Measurements from ENCODE around the gene NCK2. TPM values are rescaled to one million over a fixed set of nuclear protein-coding genes. Genes with fewer than 3 reads are reported as not detected.

The NCK2 gene
- total and polyA plus RNA-seq, 7 donors: 26.5 to 111 (median 40.1) TPM

DNA sequence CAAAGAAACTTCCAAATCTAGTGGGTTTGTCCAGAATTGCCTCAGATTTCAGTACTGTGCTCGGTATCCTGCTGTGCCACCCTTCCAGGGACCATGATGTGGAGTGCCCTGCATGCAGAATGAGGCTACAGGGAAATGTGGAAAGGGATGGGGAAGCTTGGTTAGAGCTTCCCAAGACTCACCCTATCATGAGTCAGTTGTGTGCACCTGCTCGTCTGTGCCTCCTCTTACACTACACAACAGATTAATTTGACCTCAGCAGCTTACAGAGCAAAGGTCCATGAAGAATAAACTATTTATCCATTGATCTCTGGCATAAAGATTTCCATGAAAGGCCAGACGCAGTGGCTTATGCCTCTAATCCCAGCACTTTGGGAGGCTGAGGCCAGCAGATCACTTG lies 21.3 kb upstream of the NCK2 start:
- no peak overlapping the region for H3K4me3 ChIP-seq
- WGBS, 3 donors: 55 to 84% (median 82%) methylated on average over 3 of the region's 3 CpGs
- H3K36me3 ChIP-seq (ENCODE audit: insufficient read depth in 1 of 2, low read depth in 1 of 2): no peaks in the 10 kb centered on the region
- H3K27ac ChIP-seq: no peak overlapping the region
- DNase-seq (no peak), ATAC-seq (no peak)
- peaks cover 4% of the 10 kb centered on the region for H3K9me3 ChIP-seq
- intact Hi-C loops (cut with DNase I): no loop called here
- H3K27me3 ChIP-seq (ENCODE audit: insufficient read depth in 3 of 3, low read length in 2 of 3): no peaks in the 10 kb centered on the region
- TF ChIP-seq, protein P1, sequence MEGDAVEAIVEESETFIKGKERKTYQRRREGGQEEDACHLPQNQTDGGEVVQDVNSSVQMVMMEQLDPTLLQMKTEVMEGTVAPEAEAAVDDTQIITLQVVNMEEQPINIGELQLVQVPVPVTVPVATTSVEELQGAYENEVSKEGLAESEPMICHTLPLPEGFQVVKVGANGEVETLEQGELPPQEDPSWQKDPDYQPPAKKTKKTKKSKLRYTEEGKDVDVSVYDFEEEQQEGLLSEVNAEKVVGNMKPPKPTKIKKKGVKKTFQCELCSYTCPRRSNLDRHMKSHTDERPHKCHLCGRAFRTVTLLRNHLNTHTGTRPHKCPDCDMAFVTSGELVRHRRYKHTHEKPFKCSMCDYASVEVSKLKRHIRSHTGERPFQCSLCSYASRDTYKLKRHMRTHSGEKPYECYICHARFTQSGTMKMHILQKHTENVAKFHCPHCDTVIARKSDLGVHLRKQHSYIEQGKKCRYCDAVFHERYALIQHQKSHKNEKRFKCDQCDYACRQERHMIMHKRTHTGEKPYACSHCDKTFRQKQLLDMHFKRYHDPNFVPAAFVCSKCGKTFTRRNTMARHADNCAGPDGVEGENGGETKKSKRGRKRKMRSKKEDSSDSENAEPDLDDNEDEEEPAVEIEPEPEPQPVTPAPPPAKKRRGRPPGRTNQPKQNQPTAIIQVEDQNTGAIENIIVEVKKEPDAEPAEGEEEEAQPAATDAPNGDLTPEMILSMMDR (IDR thresholded peaks at IDR 0.05): no peak
- peaks cover 10% of the 10 kb centered on the region for H3K4me1 ChIP-seq

DNA sequence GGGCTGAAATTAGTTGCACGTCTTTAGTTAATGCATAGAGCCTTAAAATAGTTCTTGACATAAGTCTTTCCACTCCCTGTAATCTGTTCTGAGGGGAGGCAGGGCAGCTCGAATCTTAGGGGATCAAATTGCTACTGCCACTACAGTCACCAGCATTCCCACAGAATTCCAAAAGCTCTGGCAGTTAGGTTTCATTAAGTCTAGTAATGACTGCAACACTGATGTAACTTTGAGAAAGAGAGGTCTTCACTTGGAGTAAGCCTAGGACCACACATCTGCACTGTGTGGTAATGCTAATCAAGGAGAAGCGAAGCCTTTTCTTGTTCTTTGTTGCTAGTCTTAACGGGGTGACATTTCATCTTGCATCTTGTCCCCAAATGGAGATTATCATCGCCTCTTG lies 19.3 kb upstream of the NCK2 start:
- intact Hi-C loops (cut with DNase I): no loop called here
- H3K9me3 ChIP-seq: peaks cover 9% of the 10 kb centered on the region
- H3K4me3 ChIP-seq: no peak overlapping the region
- no peaks in the 10 kb centered on the region for H3K36me3 ChIP-seq (ENCODE audit: insufficient read depth in 1 of 2, low read depth in 1 of 2)
- no peak overlapping the region for H3K27ac ChIP-seq
- WGBS, 3 donors: 25 to 50% (median 34%) methylated on average over 5 of the region's 5 CpGs
- TF ChIP-seq, protein P1 (IDR thresholded peaks at IDR 0.05): no peak
- peak; percentile 20 to 63 (median 45) for ATAC-seq
- H3K27me3 ChIP-seq (ENCODE audit: insufficient read depth in 3 of 3, low read length in 2 of 3): no peaks in the 10 kb centered on the region
- DNase-seq: no peak
- H3K4me1 ChIP-seq: peaks cover 10% of the 10 kb centered on the region

DNA sequence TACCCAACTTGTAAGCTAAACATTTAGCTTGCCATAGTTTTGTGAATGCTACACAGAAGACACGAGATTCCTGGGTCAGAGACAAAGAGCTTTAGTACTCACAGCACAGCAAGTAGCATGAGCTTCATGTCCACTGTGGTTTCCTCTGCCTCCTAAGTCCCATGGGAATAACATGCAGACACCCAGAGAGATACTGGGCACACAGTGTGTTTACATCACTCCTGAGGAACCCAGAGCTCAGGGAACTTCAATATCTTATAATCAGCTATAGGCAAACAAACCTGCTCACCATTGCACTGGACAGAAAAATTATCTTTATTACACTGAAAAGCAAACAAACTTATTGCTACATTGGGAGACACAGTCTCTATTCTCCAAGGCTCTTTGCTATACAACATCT lies 14.5 kb upstream of the NCK2 start:
- no peaks in the 10 kb centered on the region for H3K27me3 ChIP-seq (ENCODE audit: insufficient read depth in 3 of 3, low read length in 2 of 3)
- no peaks in the 10 kb centered on the region for H3K36me3 ChIP-seq (ENCODE audit: insufficient read depth in 1 of 2, low read depth in 1 of 2)
- TF ChIP-seq, protein P1 (IDR thresholded peaks at IDR 0.05): no peak
- 85 to 100% (median 85%) methylated on average over 1 of the region's 1 CpG for WGBS, 3 donors
- no peak overlapping the region for H3K4me3 ChIP-seq
- intact Hi-C loops (cut with DNase I): no loop called here
- H3K4me1 ChIP-seq: peaks cover 5% of the 10 kb centered on the region
- ATAC-seq: no peak
- H3K9me3 ChIP-seq: peaks cover 9% of the 10 kb centered on the region
- DNase-seq: no peak
- no peak overlapping the region for H3K27ac ChIP-seq

DNA sequence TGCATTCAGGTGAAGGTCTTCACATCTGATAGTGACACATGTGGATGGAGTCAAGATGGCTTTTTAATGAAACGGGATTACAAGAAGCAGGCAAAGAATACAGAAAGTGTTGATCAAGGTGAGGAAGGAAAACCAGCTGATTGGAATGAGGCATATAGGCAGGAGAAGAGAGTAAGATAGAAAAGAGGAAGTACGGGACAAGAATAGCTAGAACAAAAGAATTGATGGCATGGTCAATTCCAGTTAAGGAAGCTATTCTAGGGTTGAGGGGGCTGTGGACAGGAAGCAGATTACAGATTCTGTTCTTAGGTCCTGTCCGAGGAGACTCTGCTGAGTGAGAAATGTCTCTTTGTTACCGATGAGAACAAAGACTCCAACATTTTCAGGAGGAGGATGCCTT lies 13.2 kb upstream of the NCK2 start:
- Histone ChIP-seq H3K9me3 (peaks cover 9% of the 10 kb centered on the region), H3K36me3 (ENCODE audit: insufficient read depth in 1 of 2, low read depth in 1 of 2) (no peaks in the 10 kb centered on the region), H3K4me1 (no peaks in the 10 kb centered on the region), H3K4me3 (no peak overlapping the region), H3K27ac (no peak overlapping the region), H3K27me3 (ENCODE audit: insufficient read depth in 3 of 3, low read length in 2 of 3) (no peaks in the 10 kb centered on the region)
- intact Hi-C loops (cut with DNase I): no loop called here
- no peak for ATAC-seq
- 67 to 77% (median 71%) methylated on average over 4 of the region's 4 CpGs for WGBS, 3 donors
- no peak for DNase-seq
- TF ChIP-seq, protein P1 (IDR thresholded peaks at IDR 0.05): no peak

DNA sequence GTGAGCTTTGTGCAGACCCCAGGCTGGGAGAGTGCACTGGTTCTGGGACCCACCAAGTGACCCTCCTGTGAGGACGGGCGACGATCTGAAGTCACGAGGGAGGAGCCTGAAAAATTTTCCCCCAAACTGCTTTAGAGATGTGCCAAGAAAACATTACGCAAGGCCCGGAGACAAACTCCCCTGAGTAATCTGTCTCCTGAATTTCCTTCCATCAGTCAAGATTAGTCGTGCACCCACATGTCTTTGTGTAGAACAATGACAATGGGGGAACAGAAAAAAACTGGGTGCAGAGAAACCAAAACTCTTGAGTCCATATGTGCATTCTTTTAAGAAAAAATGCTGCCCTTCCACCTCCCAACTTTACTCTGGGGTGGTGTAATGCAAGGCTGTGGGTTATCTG lies 12.6 kb upstream of the NCK2 start:
- Histone ChIP-seq H3K27ac (no peak overlapping the region), H3K36me3 (ENCODE audit: insufficient read depth in 1 of 2, low read depth in 1 of 2) (no peaks in the 10 kb centered on the region), H3K4me3 (no peak overlapping the region), H3K4me1 (no peaks in the 10 kb centered on the region), H3K9me3 (peaks cover 9% of the 10 kb centered on the region), H3K27me3 (ENCODE audit: insufficient read depth in 3 of 3, low read length in 2 of 3) (no peaks in the 10 kb centered on the region)
- WGBS, 3 donors: 38 to 53% (median 44%) methylated on average over 7 of the region's 7 CpGs
- TF ChIP-seq, protein P1 (IDR thresholded peaks at IDR 0.05): no peak
- intact Hi-C loops (cut with DNase I): no loop called here
- ATAC-seq (no peak), DNase-seq (no peak)

All from psoas muscle (tissue), 8 donors.